CD14-positive monocyte (primary cell): ENCODE measurements around the gene ITPA. TPM values are rescaled to one million over a fixed set of nuclear protein-coding genes. Genes with fewer than 3 reads are reported as not detected.

Experiments used
- DNase-seq, 3 donors: peaks; one replicate each; pipeline ENCODE4 v3.0.0-alpha.2; 2011 to 2022
- H2AFZ ChIP-seq: 2 replicates; pipeline ENCODE4 v1.6.0; 2012; ENCODE audit warnings: mild to moderate bottlenecking, low read depth, low read length, inconsistent platforms; ENCODE audit not compliant: insufficient read depth, poor library complexity, severe bottlenecking
- H3K27ac ChIP-seq, 2 donors: 1 replicate in 1 of 2; 2 replicates in 1 of 2; pipeline ENCODE4 v1.5.1; 2012 to 2013; ENCODE audit warnings: low read length in 2 of 2, control low read depth in 1 of 2, inconsistent platforms in 1 of 2, low read depth in 1 of 2, mild to moderate bottlenecking in 1 of 2
- H3K27me3 ChIP-seq, 2 donors: one replicate each; pipeline versions ENCODE4 v1.6.0 to v1.6.1; 2011 to 2013; ENCODE audit warnings: low read length in 2 of 2; ENCODE audit not compliant: control insufficient read depth in 2 of 2, insufficient read depth in 2 of 2
- H3K36me3 ChIP-seq, 2 donors: replicated peaks in 1 of 2; 1 replicate in 1 of 2; 2 replicates in 1 of 2; pipeline versions ENCODE4 v1.5.1 to v1.6.1; 2012 to 2013; ENCODE audit warnings: low read length in 2 of 2, control low read depth in 1 of 2, inconsistent platforms in 1 of 2, mild to moderate bottlenecking in 1 of 2; ENCODE audit not compliant: insufficient read depth in 2 of 2, control insufficient read depth in 1 of 2
- H3K4me1 ChIP-seq, 2 donors: 1 replicate in 1 of 2; 2 replicates in 1 of 2; pipeline versions ENCODE4 v1.5.1 to v1.6.1; 2012 to 2013; ENCODE audit warnings: low read length in 2 of 2, control low read depth in 1 of 2, inconsistent platforms in 1 of 2, mild to moderate bottlenecking in 1 of 2, moderate library complexity in 1 of 2; ENCODE audit not compliant: insufficient read depth in 2 of 2, control insufficient read depth in 1 of 2
- H3K4me2 ChIP-seq: replicated peaks from 2 replicates; pipeline ENCODE3; 2012; ENCODE audit warnings: low read length, moderate library complexity, mild to moderate bottlenecking; ENCODE audit not compliant: poor library complexity, severe bottlenecking; ENCODE audit errors: extremely low read depth
- H3K4me3 ChIP-seq, 3 experiments: fragments of 200-600 bp in 1 of 3; sonication (generic) in 1 of 3; replicated peaks in 1 of 3; 1 replicate in 2 of 3; 2 replicates in 1 of 3; pipeline ENCODE4 v1.5.1; 2011 to 2013; ENCODE audit warnings: low read length in 3 of 3, mild to moderate bottlenecking in 3 of 3, control low read depth in 2 of 3, low read depth in 2 of 3, inconsistent platforms in 1 of 3, moderate library complexity in 1 of 3
- H3K79me2 ChIP-seq: 2 replicates; pipeline ENCODE4 v1.6.0; 2012; ENCODE audit warnings: mild to moderate bottlenecking, control low read depth, inconsistent platforms, low read length, moderate library complexity; ENCODE audit not compliant: insufficient read depth
- H3K9ac ChIP-seq: 2 replicates; pipeline ENCODE4 v1.6.0; 2017; ENCODE audit warnings: low read length, mild to moderate bottlenecking; ENCODE audit not compliant: insufficient read depth, poor library complexity, severe bottlenecking
- H3K9me3 ChIP-seq, 2 donors: replicated peaks in 1 of 2; 1 replicate in 1 of 2; 2 replicates in 1 of 2; pipeline versions ENCODE4 v1.5.1 to v1.6.1; 2012 to 2013; ENCODE audit warnings: low read length in 2 of 2, control low read depth in 1 of 2; ENCODE audit not compliant: control insufficient read depth in 1 of 2, insufficient read depth in 1 of 2
- H4K20me1 ChIP-seq: 2 replicates; pipeline ENCODE4 v1.6.0; 2012; ENCODE audit warnings: mild to moderate bottlenecking, low read length, control low read depth, moderate library complexity; ENCODE audit not compliant: insufficient read depth
- H3K27ac Mint-ChIP-seq, 7 donors: one replicate each; pipeline ENCODE4 v1.8.0; 2020; ENCODE audit warnings: mild to moderate bottlenecking in 7 of 7, mixed read lengths in 7 of 7, moderate library complexity in 6 of 7, inconsistent platforms in 2 of 7
- H3K27me3 Mint-ChIP-seq, 3 donors: one replicate each; pipeline ENCODE4 v1.8.0; 2021 to 2022; ENCODE audit warnings: low read depth in 3 of 3, mild to moderate bottlenecking in 3 of 3, mixed read lengths in 3 of 3, moderate library complexity in 3 of 3, inconsistent platforms in 1 of 3
- H3K36me3 Mint-ChIP-seq, 2 donors: one replicate each; pipeline ENCODE4 v1.8.0; 2020; ENCODE audit warnings: mixed read lengths in 2 of 2, inconsistent platforms in 1 of 2, mild to moderate bottlenecking in 1 of 2
- H3K4me1 Mint-ChIP-seq: one replicate; pipeline ENCODE4 v1.8.0; 2020; ENCODE audit warnings: mild to moderate bottlenecking, mixed read lengths
- H3K4me3 Mint-ChIP-seq, 2 donors: one replicate each; pipeline ENCODE4 v1.8.0; 2020; ENCODE audit warnings: mild to moderate bottlenecking in 2 of 2, mixed read lengths in 2 of 2, moderate library complexity in 1 of 2
- H3K9me3 Mint-ChIP-seq, 7 donors: one replicate each; pipeline ENCODE4 v1.8.0; 2020 to 2022; ENCODE audit warnings: mixed read lengths in 7 of 7, mild to moderate bottlenecking in 6 of 7, moderate library complexity in 6 of 7, inconsistent platforms in 2 of 7
- CTCF ChIP-seq: fragments of 200-600 bp; IDR thresholded peaks from one replicate; pipeline ENCODE4 v1.8.0; 2022; ENCODE audit warnings: antibody characterized with exemption, mild to moderate bottlenecking
- WGBS: methylation state at CpG from one replicate; pipeline ENCODE4 v1.1.5; 2013; ENCODE audit warnings: missing lambda C conversion rate; ENCODE audit not compliant: insufficient coverage; 5-methylcytosine and 5-hydroxymethylcytosine counted together
- intact Hi-C, 2 donors: fragments of 100-400 bp; cut with micrococcal nuclease; formaldehyde crosslinking; loops; one replicate each; pipeline versions ENCODE4 v1.15.0 to v1.15.1; 2023
- polyA plus RNA-seq, 3 donors: library from polyadenylated mRNA; depleted of rRNA in 1 of 3; unstranded in 2 of 3; stranded (reverse) in 1 of 3; fragments of 300-500 nt in 2 of 3; fragments of >200 nt in 1 of 3; fragmentation: Illumina TruSeq in 2 of 3; gene quantifications; 1 replicate in 2 of 3; 2 replicates in 1 of 3; pipeline ENCODE4 v1.2.3, GENCODE V29; 2012 to 2021

ITPA gene
- polyA plus RNA-seq, 3 donors = 39.5 to 62.8 (median 57.0) TPM

DNA sequence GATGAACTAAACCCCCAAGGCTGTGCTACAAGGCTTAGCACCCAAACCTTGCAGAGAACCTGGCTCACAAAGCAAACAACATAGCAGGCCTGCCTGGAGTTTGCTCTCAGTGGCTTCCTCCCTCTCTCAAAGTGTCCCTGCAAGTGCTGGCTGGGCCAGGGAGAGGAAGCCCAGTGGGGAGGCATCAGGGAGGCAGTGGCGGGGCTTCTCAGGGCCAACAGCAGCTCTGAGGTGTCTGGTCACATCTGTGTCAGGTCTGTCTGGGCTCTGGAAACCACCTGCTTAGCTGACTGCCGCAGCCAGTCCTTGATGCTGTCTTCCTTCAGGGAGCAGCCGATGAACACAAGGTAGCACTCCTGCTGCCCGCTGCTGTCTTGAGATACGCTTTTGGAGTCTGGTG lies 46.4 kb downstream of the ITPA start:
- TF ChIP-seq CTCF = no peak
- H3K36me3 ChIP-seq = peaks cover 68 to 92% of the 10 kb centered on the region in 2 donors
- DNase-seq = no peak
- no peak overlapping the region for H3K9ac ChIP-seq
- H3K9me3 ChIP-seq = no peaks in the 10 kb centered on the region
- H3K4me2 ChIP-seq = no peak overlapping the region
- intact Hi-C loops = no loop called here
- Mint-ChIP-seq H3K36me3 (peaks cover 78 to 95% of the 10 kb centered on the region in 2 donors), H3K27ac (no peak overlapping the region), H3K4me1 (no peaks in the 10 kb centered on the region), H3K27me3 (peaks cover 4 to 6% (median 5%) of the 10 kb centered on the region in 3 donors), H3K4me3 (no peak overlapping the region), H3K9me3 (peaks cover 0 to 2% (median 0%) of the 10 kb centered on the region in 7 donors)
- H3K27ac ChIP-seq = no peak overlapping the region
- no peak overlapping the region for H3K4me3 ChIP-seq
- 98% methylated on average over 5 of the region's 5 CpGs for WGBS
- no peak overlapping the region for H2AFZ ChIP-seq
- no peaks in the 10 kb centered on the region for H3K4me1 ChIP-seq
- H4K20me1 ChIP-seq = no peaks in the 10 kb centered on the region
- H3K79me2 ChIP-seq = no peaks in the 10 kb centered on the region
- H3K27me3 ChIP-seq = peaks cover 0 to 2% of the 10 kb centered on the region in 2 donors

DNA sequence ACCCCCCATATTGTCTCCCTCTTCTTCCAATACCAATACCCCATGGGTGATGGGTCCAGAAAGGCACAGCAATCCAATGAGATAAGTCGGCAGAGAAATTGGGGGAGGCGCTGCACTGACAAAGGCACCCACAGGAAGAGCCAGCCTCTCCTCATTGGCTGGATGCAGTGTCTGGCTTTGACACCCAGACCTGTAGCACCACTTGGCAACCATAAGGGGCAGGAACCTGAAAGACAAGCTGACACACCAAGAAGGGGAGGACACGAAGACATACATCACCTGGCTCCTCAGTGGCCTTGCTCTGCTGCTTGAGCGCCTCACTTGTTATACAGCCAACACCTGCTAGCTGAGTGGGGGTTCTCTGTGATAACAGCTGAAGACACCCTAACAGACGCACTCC lies 49.1 kb downstream of the ITPA start:
- Histone ChIP-seq H3K79me2 (no peaks in the 10 kb centered on the region), H3K4me2 (no peak overlapping the region), H3K9ac (no peak overlapping the region), H3K4me1 (no peaks in the 10 kb centered on the region), H3K27me3 (no peaks in the 10 kb centered on the region), H3K27ac (no peak overlapping the region), H4K20me1 (no peaks in the 10 kb centered on the region), H3K4me3 (no peak overlapping the region), H3K9me3 (no peaks in the 10 kb centered on the region), H2AFZ (no peak overlapping the region), H3K36me3 (peaks cover 61 to 88% of the 10 kb centered on the region in 2 donors)
- Mint-ChIP-seq H3K27ac (no peak overlapping the region), H3K9me3 (peaks cover 0 to 2% (median 0%) of the 10 kb centered on the region in 7 donors), H3K4me1 (no peaks in the 10 kb centered on the region), H3K4me3 (no peak overlapping the region), H3K36me3 (peaks cover 68 to 90% of the 10 kb centered on the region in 2 donors), H3K27me3 (peaks cover 0 to 5% (median 0%) of the 10 kb centered on the region in 3 donors)
- no peak for TF ChIP-seq CTCF
- WGBS = 100% methylated on average over 1 of the region's 5 CpGs
- DNase-seq = no peak
- intact Hi-C loops = no loop called here
